ENCODE results near the gene CSRP1.

Gene CSRP1

DNA sequence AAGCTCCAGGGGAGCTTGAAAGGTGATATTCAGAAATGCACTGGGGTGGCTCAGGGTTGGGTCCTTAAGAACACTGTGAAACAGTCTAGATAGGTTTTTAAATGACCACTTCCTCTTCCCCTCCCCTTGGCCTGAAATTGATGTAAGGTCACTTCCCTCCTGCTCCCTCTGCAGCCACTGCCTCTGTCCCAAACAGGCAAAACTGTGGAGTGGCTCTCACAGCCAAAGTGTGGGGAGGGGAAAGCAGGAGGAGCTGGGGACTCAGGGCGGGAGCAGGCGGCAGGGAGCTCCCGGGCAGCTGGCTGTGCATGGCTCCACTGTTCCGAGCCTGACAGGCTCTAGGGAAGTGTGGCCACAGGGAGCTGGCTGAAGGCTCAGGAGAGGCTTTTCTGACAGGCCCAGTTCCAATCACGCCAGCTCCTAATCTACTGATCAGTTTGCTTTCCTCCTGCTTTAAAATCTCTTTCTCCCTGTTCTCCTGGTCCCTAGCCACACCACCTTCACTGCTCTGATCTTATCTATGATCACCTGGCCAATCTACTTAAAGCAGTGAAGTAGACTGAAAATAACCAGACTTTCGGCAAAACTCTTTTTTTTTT, 5.1 kb upstream of the CSRP1 start:
- no peak for DNase-seq

DNA sequence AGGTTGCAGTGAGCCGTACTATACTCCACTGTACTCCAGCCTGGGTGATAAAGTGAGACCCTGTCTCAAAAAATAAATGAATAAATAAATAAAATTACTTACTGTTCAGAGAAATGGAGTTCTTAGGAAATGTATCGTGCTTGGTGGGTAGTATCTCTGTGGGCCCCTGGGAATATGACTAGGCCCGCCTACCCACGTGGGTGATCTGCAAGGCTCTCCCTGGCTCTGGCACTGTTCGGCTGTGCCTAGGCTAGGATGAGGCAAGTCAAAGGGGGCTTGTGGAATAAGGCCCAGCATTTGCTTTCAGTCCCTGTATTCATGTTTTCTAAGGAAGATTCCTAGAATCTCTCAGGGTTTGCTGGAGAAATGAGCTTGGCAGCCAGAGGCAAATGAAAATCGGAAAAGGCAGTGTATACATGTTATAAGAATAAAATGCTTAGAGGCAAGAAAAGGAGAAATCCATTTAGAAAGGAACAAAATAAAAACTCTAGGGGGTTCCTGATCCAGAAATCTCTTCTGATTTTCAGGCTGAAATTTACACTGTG, 4.5 kb upstream of the CSRP1 start:
- DNase-seq: no peak

DNA sequence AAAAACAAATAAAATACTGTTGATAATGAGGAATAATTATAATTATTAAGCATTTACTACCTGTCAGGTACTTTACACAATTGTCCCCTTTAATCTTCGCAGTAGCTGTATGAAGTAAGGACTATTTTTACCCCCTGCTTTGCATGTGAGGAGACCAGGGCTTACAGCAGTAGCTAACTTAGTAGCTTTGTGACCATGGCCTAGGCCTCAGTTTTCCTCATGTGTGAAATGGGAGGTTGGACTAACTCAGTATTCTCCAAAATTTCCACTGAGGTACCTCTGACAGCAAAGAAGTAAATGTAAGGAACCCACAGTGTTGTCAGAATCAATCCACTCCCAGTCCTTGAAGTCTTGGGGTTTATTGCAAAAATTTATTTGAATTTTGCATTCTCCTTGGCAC, 3.8 kb upstream of the CSRP1 start:
- no peak for DNase-seq

DNA sequence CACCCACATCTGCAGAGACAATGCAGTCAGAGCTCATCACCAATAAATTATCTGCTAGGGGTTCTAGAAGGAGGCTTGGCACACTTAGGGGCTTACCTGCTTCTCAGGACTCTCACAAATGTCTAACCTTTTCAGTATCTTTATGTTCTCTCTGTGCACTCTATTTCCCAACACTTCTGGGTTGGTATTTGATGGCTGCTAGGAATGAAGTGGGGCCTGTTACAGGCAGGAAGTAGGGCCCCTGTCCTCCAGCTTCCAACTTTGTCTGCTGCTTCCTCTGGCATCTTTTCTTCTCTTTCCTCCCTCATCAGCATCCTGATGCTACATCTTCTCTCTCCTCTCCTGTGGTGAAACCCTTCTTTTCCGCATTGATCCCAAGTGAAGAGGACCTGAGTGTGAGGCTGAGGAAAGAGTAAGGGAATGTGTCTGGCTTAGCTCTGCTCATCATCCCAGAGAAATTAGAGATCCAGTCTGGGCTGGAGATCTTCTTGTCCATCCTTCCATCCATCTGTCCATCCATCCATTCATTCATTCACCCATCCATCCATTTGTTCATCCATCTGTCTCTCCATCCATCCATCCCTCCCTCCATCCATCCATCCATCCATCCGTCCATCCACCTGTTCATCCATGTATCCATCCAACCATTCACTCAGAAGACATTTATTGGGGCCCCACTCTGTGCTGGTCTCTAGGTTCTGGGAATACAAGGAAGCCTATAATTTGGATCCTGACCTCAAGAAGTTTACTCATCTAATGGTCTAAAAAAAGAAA, 2.9 kb upstream of the CSRP1 start:
- no peak for DNase-seq

DNA sequence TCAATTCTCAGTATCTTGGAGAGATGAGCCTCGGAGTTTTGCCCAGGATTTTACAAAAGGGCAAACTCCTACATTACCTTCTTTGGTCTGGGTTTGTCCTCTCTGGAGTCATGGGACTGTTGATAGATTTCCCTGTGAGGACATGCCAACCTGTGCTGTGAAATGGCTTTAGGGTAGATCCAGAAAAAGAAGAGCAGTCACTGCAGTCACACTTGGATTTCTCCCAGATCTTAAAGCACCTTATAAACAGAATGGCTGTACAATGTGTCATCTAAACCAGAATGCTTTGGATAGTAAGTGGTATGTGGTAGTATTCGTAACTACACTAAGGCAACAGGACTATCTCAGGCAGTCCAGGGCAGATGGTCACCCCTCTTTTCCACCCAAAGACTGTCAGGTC, 1.9 kb upstream of the CSRP1 start:
- DNase-seq: no peak

DNA sequence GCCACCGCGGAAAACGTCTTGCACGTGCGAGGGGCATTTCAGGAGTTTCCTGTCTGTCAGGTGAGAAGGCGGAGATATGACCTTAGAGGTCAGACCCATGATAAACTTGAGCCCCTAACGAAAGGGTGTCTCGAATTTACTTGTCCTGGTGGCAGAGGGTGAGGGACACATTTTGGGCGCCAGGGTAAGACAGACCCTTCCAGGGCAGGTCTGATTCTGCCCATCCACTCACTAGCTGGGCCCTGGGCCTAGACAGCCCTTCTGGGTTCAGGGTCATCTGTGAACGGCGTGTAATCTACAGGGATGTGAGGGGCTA, 395 bp upstream of the CSRP1 start:
- DNase-seq: no peak

DNA sequence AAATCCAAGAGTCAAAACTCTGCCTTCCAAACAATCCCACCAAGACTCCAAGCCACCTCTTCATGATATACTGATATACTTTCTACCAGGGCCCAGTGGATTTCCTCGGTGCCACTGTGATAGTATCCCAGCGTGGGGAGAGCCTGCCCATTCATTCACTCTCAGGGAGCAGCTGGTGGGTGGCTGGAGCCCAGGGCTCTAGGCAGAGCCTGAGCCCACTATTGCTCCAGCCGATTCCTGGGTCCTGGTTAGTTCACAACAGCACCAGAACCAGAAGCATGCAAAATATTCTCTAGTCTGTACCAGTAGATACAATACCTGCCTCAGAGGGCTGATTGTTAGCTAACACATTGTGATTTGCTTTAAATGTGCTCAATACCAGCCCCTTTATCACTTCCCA, 831 bp downstream of the CSRP1 start:
- DNase-seq: no peak

DNA sequence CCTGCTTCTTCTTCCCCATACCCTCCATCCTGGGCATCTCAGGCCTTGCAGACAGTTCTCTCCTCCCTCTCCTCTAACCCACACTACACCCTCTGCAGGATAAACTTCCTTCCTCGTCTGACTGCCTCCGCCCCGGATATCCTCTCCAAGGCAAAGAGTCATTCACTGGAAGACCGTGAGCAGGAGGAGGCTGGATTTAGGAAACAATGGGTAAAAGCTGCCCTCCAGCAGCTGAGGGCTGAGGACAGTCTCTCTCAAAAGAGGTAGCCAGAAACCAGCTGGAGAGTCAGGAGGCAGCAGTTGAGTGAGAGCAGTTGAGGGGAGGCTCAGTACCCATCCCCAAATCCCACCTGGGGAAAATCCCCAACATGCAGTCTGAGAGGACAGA, 1.4 kb downstream of the CSRP1 start:
- no peak for DNase-seq

DNA sequence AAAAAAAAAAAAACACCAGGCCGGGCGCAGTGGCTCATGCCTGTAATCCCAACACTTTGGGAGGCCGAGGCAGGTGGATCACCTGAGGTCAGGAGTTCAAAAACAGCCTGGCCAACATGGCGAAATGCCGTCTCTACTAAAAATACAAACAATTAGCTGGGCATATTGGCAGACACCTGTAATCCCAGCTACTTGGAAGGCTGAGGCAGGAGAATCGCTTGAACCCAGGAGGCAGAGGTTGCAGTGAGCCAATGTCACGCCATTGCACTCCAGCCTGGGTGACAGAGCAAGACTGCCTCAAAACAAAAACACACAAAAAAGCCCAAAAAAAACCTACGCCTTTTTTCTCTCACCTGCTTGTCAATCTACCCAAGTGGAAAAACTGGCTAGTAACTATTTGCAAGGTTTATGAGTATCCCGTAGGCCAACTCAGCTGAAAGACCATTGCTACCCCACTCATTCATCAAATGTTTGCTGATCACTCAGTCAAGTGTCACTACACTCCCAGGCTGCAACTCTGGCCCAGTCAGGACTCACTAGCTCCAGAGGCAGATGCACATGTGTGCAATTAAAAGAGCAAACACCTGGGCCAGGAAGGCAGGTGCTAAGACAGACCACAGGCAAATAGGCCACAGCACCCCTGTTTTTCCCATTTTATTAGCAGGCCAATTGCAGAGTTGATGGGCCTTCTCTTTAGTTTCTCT, 2.0 kb downstream of the CSRP1 start:
- DNase-seq: no peak

DNA sequence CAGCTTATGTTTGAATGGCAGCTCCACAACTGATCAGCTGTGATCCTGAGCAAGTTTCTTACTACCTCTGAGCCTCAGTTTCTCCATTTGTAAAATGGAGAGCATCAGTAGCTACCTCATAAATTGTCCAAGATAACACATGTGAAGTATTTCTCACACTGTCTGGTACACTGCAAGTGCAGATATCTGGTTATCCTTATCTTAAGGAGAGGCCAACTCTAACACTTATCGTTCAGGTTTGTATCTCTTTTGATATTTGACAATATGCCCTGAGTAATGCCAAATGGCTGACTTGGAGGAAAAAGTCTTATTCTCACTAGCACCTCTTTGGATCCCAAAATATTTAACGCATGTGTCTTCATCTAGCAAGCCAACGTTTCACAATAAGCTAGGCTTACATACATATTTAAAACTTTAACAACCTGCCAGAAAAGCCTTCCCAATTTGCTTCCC, 2.7 kb downstream of the CSRP1 start:
- no peak for DNase-seq

DNA sequence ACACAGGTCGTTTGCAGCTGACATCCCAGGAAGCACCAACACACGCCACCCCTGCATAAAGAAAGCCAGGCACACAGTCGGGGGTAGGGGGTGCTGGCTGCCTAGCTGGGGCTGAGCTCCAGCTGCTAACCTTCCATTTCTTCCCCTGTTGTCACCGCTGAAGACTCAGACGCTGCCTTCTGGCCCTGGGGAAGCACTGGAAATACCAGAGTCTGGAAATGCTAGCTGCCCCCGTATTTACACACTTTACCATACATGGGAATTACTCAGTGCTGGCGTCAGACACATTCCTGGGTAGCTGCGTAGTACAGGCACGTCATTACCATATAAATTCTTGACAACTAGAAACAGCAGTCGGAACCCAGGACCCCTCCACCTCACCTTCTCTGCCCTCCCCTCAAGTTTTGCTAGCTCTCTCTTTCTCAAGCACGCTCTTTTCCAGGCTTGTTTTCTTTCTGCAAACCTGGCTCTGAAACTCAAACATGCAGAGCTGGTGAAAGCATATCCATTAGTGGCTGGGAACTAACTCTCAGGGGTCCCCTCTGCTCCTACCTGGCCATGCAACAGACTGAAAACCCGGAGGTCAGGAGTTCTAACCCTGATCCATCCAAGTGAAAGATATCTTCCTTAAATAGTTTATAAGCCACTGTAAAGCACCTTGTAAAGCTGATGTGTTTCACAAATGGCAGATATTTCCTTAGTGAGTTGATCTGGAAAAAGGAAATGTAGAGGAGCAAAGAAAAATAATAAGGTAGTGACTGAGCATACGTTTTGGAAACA, 3.3 kb downstream of the CSRP1 start:
- DNase-seq: no peak

DNA sequence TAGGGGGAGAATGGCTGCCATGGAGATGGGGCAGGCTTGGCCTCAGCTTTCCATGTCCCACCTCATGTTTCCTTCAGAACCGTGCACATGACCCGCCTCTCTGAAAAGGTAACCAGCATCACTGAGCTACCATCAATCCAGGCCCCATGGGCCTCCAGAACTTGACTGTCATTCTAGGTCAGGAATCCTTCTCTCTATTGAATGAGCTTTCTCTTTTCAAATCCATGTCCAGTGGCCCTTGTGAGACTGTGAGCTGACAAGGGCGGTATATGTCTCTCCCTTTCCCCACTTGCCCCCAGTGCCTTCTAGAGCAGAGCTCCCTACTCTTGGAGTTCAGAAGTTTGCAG, 4.4 kb downstream of the CSRP1 start:
- DNase-seq: no peak

DNA sequence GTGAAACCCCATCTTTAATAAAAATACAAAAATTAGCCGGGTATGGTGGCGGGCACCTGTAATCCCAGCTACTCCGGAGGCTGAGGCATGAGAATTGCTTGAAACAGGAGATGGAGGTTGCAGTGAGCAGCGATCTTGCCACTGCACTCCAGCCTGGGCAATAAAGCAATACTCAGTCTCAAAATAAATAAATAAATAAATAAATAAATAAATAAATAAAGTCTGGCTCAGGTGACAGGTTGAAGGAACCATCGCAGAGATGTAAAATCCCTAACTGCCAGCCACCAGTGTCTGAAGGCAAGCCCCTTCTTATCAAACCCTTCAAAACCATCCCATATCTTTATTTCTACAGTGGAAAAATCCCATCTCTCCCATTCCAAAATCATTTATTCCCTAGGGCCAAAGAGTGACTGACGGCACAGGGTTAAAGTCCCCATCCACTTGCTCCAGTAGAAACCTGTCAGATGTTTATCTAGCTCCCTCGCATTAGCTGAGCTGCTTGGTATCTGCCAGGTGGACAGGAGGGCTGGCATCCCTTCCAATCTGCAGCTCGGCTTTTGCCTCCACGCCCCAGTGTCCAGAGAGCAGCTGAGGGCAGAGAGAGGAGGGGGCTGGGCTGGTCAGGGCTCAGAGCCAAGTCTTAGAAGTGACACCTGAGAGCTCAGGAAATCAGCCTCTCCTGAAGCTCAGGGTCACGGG, 5.0 kb downstream of the CSRP1 start:
- no peak for DNase-seq

DNA sequence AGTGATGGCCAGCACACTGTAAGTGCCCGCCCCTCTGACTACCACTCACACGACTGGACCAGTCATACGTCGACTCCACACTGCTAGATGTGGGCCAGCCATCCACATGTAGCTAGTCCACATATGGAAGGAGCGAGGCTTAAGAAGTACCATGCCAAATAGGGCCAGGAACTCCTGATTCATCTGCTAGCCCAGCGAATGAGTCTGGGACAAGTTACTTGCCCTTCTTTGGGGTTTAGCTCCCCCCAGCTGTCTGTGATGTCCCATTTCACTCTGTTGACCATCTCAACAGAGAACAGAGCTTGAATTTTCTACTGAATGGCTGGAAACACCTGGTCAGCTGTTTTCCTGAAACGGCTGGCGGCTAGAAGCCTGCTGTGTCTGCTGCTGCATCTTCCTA, 5.8 kb downstream of the CSRP1 start:
- DNase-seq: no peak

DNA sequence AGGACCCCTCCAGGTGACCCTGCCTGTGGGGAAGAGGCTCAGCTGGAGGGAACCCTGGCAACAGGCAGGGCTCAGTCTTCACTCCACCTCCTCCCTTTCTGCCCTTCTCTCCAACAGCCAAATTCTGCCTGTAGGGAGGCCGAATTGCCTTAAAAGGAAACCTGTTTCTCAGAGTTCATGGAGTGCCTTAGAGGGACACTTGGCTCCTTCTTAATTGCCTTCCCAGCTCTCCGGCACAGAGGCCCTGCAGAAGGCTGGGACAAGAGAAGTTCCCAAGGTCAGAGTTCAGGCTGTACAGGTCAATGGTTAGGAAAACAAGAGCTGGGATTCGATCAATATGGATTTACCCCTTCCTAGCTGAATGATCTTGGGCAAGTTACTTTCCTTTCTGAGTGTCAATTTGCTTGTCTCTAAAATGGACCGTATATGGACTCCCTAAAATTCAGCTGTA, 6.2 kb downstream of the CSRP1 start:
- no peak for DNase-seq

DNA sequence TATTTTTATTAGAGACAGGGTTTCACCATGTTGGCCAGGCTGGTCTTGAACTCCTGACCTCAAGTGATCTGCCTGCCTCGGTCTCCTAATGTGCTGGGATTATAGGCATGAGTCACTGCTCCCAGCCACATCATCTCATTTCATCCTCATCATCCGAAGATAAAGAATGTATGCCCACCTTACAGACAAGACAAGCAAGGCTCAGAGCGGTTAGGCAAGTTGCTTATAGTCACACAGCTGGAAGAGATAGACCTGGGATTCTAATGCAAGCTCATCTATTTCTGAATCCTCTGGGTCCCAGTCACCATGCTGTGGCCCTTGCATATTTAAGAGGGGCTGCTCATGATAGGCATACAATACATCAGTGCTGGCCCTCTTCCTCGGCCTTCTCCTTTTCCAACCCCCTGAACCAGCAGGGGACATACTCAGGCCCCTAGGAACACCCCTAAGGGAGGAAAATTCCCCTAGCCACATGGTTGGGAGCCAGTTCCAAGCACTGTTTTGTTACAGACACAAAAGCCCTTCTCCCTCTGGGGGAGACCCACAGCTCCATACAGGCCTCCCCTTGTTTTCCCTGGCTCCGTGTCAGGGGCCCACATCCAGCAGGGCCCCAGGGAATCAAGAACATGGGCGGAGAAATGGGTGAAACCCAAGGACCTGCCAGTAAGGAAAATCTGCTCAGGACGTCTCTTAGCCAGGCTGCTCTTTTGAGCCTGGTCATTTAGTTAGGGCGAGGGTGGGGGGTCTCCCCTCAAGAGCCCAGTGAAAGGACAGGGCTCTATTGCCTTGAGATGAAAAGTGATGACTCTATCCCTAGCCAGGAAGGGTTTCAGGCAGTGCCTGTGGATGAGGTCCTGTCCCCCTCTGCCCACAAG, 6.9 kb downstream of the CSRP1 start:
- DNase-seq: no peak

DNA sequence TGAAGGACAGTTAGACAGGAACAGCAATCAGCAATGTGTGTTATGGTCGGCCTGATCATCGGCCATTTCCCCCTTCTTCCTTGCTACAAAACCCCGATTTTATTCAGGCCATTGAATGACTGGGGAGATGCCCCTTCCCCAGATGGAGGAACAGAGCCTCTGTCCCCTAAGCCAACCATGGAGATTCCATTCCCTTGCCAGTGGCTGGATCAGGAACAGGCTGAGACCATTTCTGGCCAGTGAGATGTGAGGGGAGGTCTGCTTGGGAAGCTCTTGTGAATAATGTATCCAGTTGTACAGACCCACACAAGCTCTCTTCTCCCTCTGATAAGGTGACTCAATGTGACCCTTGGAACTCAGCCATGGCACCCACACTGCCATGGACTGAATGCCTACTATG, 7.7 kb downstream of the CSRP1 start:
- DNase-seq: no peak

DNA sequence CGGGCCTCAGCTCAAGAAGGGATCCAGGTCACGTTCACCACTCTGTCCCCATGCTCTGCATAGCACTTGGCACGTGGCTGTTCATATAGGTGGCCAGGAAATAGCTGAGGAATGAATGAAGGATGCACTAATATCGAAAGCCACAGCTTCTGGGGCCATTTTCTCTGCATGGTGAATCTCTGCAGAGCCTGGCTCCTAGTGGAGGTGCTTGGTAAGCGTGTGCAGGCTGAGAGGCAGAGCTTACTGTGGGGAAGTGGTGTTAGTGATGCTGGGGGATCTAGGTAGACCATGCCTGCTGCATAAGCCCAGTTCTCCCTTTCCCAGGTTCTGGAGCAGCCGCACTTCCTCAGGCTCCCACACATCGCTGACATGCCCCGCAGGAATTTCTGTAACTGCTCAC, 8.3 kb downstream of the CSRP1 start:
- no peak for DNase-seq

DNA sequence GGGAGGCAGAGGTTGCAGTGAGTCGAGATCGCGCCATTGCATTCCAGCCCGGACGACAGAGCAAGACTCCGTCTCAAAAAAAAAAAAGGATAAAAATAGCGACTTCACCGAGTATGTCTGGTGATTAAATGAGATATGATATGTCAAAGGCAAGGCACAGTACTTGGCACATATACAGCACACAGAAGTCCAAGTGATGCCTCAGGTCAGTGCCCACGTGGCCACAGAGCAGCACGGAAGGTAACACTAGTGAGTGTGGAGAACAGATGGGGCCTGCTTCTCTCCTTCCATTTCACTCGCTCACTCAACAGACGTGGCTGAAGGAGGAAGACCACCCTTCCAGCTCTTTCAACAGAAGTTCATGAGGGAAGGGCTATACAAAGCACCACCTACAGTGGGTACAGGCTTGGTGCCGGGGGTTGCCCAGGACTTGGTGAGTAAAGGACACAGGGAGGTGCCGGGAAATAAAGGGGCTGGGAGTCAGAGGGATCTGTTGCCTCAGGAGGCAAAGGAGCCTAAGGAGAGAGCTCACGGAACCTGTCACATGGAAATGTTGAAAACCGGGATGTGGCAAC, 8.9 kb downstream of the CSRP1 start:
- DNase-seq: no peak

DNA sequence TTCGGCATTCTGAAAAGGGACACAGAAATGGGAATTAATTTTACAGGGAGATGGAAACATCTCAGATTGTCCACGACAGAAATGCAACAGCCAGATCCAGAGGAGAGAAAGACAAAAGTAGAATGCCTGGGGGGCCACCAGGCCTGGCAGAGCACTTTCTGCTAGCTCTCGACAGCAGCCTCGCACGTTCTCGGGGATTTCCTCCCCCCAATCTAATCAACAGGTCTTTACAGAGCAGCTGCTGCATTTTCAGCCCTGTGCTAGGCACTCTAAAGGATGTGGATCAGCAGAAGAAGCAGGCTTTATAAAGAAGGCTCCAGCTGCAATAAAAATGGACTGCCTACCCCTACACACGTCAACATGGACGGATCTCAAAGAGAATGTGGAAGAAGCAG, 10.6 kb downstream of the CSRP1 start:
- DNase-seq: no peak

DNA sequence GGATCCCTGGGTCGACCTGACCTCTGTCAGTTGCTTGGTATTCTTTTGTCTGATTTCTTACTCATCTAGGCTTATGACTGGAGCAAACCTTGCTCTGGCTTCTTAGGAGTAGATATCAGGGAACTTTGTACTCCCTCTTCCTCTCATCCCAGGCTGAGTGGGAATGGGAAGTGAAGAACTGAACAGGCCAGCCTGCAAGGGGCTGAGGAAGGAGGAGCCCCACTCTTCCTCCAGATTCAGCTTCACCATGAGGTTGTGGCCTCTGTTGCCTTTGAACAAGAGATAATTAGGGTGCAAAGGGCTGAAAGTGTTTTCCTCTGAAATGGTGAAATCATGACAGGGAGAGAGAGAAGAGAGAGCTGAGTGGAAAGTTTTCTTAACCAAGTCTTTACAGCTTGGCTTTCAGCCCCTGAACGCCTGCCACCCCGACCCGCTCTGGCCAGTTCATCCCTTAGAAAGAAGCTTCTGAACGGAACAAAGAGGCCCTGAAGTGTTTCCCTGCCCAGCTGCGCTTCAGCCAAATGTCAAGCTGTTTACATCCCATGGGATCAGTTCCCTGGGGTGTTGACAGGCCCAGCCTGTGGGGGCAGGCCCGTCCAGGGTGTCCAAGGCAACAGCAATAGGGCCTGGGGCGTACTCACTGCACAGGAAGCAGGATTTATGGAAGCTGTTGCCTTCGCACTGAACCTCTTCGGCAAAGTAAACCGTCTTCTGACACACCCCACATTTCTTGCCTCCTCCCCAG, 11.2 kb downstream of the CSRP1 start:
- DNase-seq: no peak

All from CD4-positive, alpha-beta T cell treated with Interleukin-1 beta for 1 hour (primary cell).